Neuron (in vitro differentiated cells): ENCODE data around the gene PRKD2.

ENCODE experiments used
- H2AFZ ChIP-seq: one replicate; pipeline ENCODE4 v1.6.1; 2013; ENCODE audit warnings: low read depth, mild to moderate bottlenecking, inconsistent platforms, low read length, moderate library complexity
- H3K27me3 ChIP-seq: one replicate; pipeline ENCODE4 v1.6.1; 2013; ENCODE audit warnings: low read length; ENCODE audit not compliant: insufficient read depth
- H3K36me3 ChIP-seq: one replicate; pipeline ENCODE4 v1.6.1; 2013; ENCODE audit warnings: low read length; ENCODE audit not compliant: insufficient read depth
- H3K4me1 ChIP-seq: one replicate; pipeline ENCODE4 v1.6.1; 2013; ENCODE audit warnings: low read length; ENCODE audit not compliant: insufficient read depth
- H3K4me3 ChIP-seq: 2 replicates; pipeline ENCODE4 v1.5.1; 2013; ENCODE audit warnings: mild to moderate bottlenecking, low read length, moderate library complexity
- H3K9me3 ChIP-seq: one replicate; pipeline ENCODE4 v1.6.1; 2013; ENCODE audit warnings: low read length

The PRKD2 gene

GRCh38 chr19:46674416-46675178 is 42.3 kb downstream of the PRKD2 start:
- Histone ChIP-seq H3K36me3 (peaks cover 44% of the 10 kb centered on the region), H3K4me1 (no peaks in the 10 kb centered on the region), H3K27me3 (no peaks in the 10 kb centered on the region), H3K9me3 (no peaks in the 10 kb centered on the region), H3K4me3 (no peak overlapping the region), H2AFZ (no peak overlapping the region)

- Histone ChIP-seq H3K4me1 (no peaks in the 10 kb centered on the region), H3K9me3 (no peaks in the 10 kb centered on the region), H3K27me3 (no peaks in the 10 kb centered on the region), H3K4me3 (no peak overlapping the region), H2AFZ (no peak overlapping the region), H3K36me3 (peaks cover 26% of the 10 kb centered on the region)
Measured at GRCh38 chr19:46670813-46671212, 46.1 kb downstream of the PRKD2 start.

- H3K27me3 ChIP-seq: no peaks in the 10 kb centered on the region
- no peaks in the 10 kb centered on the region for H3K4me1 ChIP-seq
- no peak overlapping the region for H3K4me3 ChIP-seq
- no peaks in the 10 kb centered on the region for H3K9me3 ChIP-seq
- peaks cover 10% of the 10 kb centered on the region for H3K36me3 ChIP-seq
- no peak overlapping the region for H2AFZ ChIP-seq
Measured at GRCh38 chr19:46668662-46669061, 48.3 kb downstream of the PRKD2 start.

GRCh38 chr19:46665072-46665471 is 51.8 kb downstream of the PRKD2 start:
- H2AFZ ChIP-seq: no peak overlapping the region
- no peaks in the 10 kb centered on the region for H3K27me3 ChIP-seq
- no peaks in the 10 kb centered on the region for H3K36me3 ChIP-seq
- H3K9me3 ChIP-seq: no peaks in the 10 kb centered on the region
- H3K4me3 ChIP-seq: no peak overlapping the region
- peaks cover 11% of the 10 kb centered on the region for H3K4me1 ChIP-seq

- Histone ChIP-seq H3K4me3 (peak overlapping the region; percentile 22), H3K27me3 (no peaks in the 10 kb centered on the region), H3K9me3 (no peaks in the 10 kb centered on the region), H2AFZ (no peak overlapping the region), H3K4me1 (peaks cover 26% of the 10 kb centered on the region), H3K36me3 (no peaks in the 10 kb centered on the region)
Measured at GRCh38 chr19:46661735-46662592, 55.0 kb downstream of the PRKD2 start.

- Histone ChIP-seq H3K27me3 (no peaks in the 10 kb centered on the region), H3K36me3 (no peaks in the 10 kb centered on the region), H3K4me3 (peak within 1 kb of the TSS; percentile 80), H3K9me3 (no peaks in the 10 kb centered on the region), H2AFZ (peak within 1 kb of the TSS; percentile 74), H3K4me1 (peaks cover 26% of the 10 kb centered on the region)
Measured at GRCh38 chr19:46661020-46661731, 55.7 kb downstream of the PRKD2 start, which contains the start of gene DACT3. DACT3 (minus strand) TSS chr19:46661182; CDS start chr19:46661064, 118 bp downstream.

- H3K4me3 ChIP-seq: peak overlapping the region; percentile 80
- H3K9me3 ChIP-seq: no peaks in the 10 kb centered on the region
- H2AFZ ChIP-seq: peak overlapping the region; percentile 74
- H3K4me1 ChIP-seq: peaks cover 27% of the 10 kb centered on the region
- no peaks in the 10 kb centered on the region for H3K36me3 ChIP-seq
- no peaks in the 10 kb centered on the region for H3K27me3 ChIP-seq
Measured at GRCh38 chr19:46660551-46661019, 56.3 kb downstream of the PRKD2 start.

GRCh38 chr19:46660008-46660517 is 56.9 kb downstream of the PRKD2 start:
- Histone ChIP-seq H3K27me3 (no peaks in the 10 kb centered on the region), H3K36me3 (no peaks in the 10 kb centered on the region), H3K4me1 (peaks cover 28% of the 10 kb centered on the region), H3K4me3 (peak overlapping the region; percentile 80), H2AFZ (peak overlapping the region; percentile 74), H3K9me3 (no peaks in the 10 kb centered on the region)

GRCh38 chr19:46659151-46660007 is 57.5 kb downstream of the PRKD2 start:
- Histone ChIP-seq H2AFZ (peak overlapping the region; percentile 6), H3K27me3 (no peaks in the 10 kb centered on the region), H3K4me1 (peaks cover 33% of the 10 kb centered on the region), H3K9me3 (no peaks in the 10 kb centered on the region), H3K4me3 (peak overlapping the region; percentile 80), H3K36me3 (no peaks in the 10 kb centered on the region)

GRCh38 chr19:46656541-46656940 is 60.4 kb downstream of the PRKD2 start:
- Histone ChIP-seq H2AFZ (no peak overlapping the region), H3K27me3 (no peaks in the 10 kb centered on the region), H3K36me3 (no peaks in the 10 kb centered on the region), H3K4me3 (no peak overlapping the region), H3K4me1 (peaks cover 37% of the 10 kb centered on the region), H3K9me3 (no peaks in the 10 kb centered on the region)

- peaks cover 26% of the 10 kb centered on the region for H3K4me1 ChIP-seq
- H3K9me3 ChIP-seq: no peaks in the 10 kb centered on the region
- H2AFZ ChIP-seq: no peak overlapping the region
- H3K4me3 ChIP-seq: no peak overlapping the region
- no peaks in the 10 kb centered on the region for H3K27me3 ChIP-seq
- H3K36me3 ChIP-seq: no peaks in the 10 kb centered on the region
Measured at GRCh38 chr19:46654621-46655152, 62.2 kb downstream of the PRKD2 start.

GRCh38 chr19:46650445-46650844 is 66.5 kb downstream of the PRKD2 start:
- H3K9me3 ChIP-seq: peaks cover 11% of the 10 kb centered on the region
- H3K4me1 ChIP-seq: peaks cover 13% of the 10 kb centered on the region
- no peaks in the 10 kb centered on the region for H3K36me3 ChIP-seq
- no peaks in the 10 kb centered on the region for H3K27me3 ChIP-seq
- H3K4me3 ChIP-seq: no peak overlapping the region
- H2AFZ ChIP-seq: no peak overlapping the region
